Measurements from ENCODE around the gene PRSS23.
"Not testable (repeated sequence)": the region's sequence is repeated elsewhere in the genome, so short reads cannot be mapped to it uniquely, and the experiment has no call there.

The PRSS23 gene

GRCh38 chr11:86814775-86815174 is 14.4 kb downstream of the PRSS23 start:
- DNase-seq (ENCODE audit: low read depth, low spot score), result no peak

- no peak for DNase-seq (ENCODE audit: low read depth, low spot score)
These were observed 15.4 kb downstream of the PRSS23 start for GRCh38 chr11:86815726-86816125.

- DNase-seq (ENCODE audit: low read depth, low spot score), result no peak
These were observed 15.9 kb downstream of the PRSS23 start for GRCh38 chr11:86816251-86816726.

GRCh38 chr11:86818462-86819192 is 18.3 kb downstream of the PRSS23 start:
- DNase-seq (ENCODE audit: low read depth, low spot score), result no peak

- not testable (repeated sequence) for DNase-seq (ENCODE audit: low read depth, low spot score)
These were observed 23.8 kb downstream of the PRSS23 start for GRCh38 chr11:86824139-86824538.

GRCh38 chr11:86834376-86834775 is 34.0 kb downstream of the PRSS23 start:
- not testable (repeated sequence) for DNase-seq (ENCODE audit: low read depth, low spot score)

- DNase-seq (ENCODE audit: low read depth, low spot score), result not testable (repeated sequence)
These were observed 44.6 kb downstream of the PRSS23 start for GRCh38 chr11:86844762-86845508.

GRCh38 chr11:86848132-86848531 is 47.8 kb downstream of the PRSS23 start:
- no peak for DNase-seq (ENCODE audit: low read depth, low spot score)

GRCh38 chr11:86849679-86850078 is 49.3 kb downstream of the PRSS23 start:
- DNase-seq (ENCODE audit: low read depth, low spot score), result no peak
